HepG2 (cell line): ENCODE data around the gene TEX19. TPM values are rescaled to one million over a fixed set of nuclear protein-coding genes. Genes with fewer than 3 reads are reported as not detected.

Source experiments
- ATAC-seq: fragments of 200-7000 bp; cut with Tn5 transposase; 3 replicates; pipeline ENCODE4 v1.9.1; 2020; ENCODE audit warnings: mild to moderate bottlenecking, moderate library complexity
- BruUV-seq: library from RNA; stranded (reverse); fragments of 400-500 nt; replicated peaks from 2 replicates; lab custom pipeline; 2021; lab: Mats Ljungman, UMichigan
- CTCF ChIA-PET: fragments of 300-600 bp; formaldehyde crosslinking; extraction: SDS; loops from one replicate; lab custom pipeline; 2021; ENCODE audit warnings: low total read pairs, inconsistent platforms, low intra/inter-chr PET ratio; lab: Yijun Ruan, JAX
- POLR2A ChIA-PET: fragments of 350-600 bp; sonication (Branson Sonifier 250); formaldehyde crosslinking; loops from one replicate; lab custom pipeline; 2020; ENCODE audit warnings: antibody characterized with exemption, inconsistent platforms; lab: Yijun Ruan, JAX
- DNase-seq: peaks from one replicate; pipeline ENCODE4 v3.0.0-alpha.2; 2015; ENCODE audit warnings: low spot score
- FAIRE-seq: peaks from 3 replicates; lab custom pipeline; 2011; peaks lifted over from hg19 to GRCh38; lab: Jason Lieb, UNC
- H2AFZ ChIP-seq: one replicate; pipeline ENCODE4 v1.6.1; 2011; ENCODE audit warnings: low read length, inconsistent platforms
- H3K27ac ChIP-seq: fragments of 300-600 bp; 3 replicates; pipeline ENCODE4 v1.8.0; 2011; ENCODE audit warnings: mixed run types, mild to moderate bottlenecking, mixed read lengths, low read length, inconsistent platforms; ENCODE audit not compliant: insufficient read depth; ENCODE audit errors: extremely low read length
- H3K27me3 ChIP-seq, 2 experiments: fragments of 200-600 bp in 1 of 2; 2 replicates in 1 of 2; 3 replicates in 1 of 2; pipeline versions ENCODE4 v1.6.0 to v1.8.0; 2011; ENCODE audit warnings: low read length in 2 of 2, mild to moderate bottlenecking in 2 of 2, moderate library complexity in 2 of 2, inconsistent platforms in 1 of 2; ENCODE audit not compliant: insufficient read depth in 2 of 2, control insufficient read depth in 1 of 2
- H3K36me3 ChIP-seq, 2 experiments: fragments of 200-600 bp in 1 of 2; replicated peaks in 1 of 2; 2 replicates in 1 of 2; 3 replicates in 1 of 2; pipeline versions ENCODE4 v1.5.1 to v1.8.0; 2011; ENCODE audit warnings: low read length in 2 of 2, inconsistent platforms in 1 of 2; ENCODE audit not compliant: insufficient read depth in 2 of 2, control insufficient read depth in 1 of 2
- H3K4me1 ChIP-seq: 2 replicates; pipeline ENCODE4 v1.5.1; 2012; ENCODE audit warnings: low read length, inconsistent platforms; ENCODE audit not compliant: insufficient read depth
- H3K4me2 ChIP-seq: 2 replicates; pipeline ENCODE4 v1.6.0; 2011; ENCODE audit warnings: low read depth, low read length, inconsistent platforms
- H3K4me3 ChIP-seq, 3 experiments: fragments of 200-600 bp in 1 of 3; sonication (generic), shearing (Covaris generic) in 1 of 3; replicated peaks in 1 of 3; 2 replicates each; pipeline ENCODE4 v1.5.1; 2011 to 2016; ENCODE audit warnings: low read length in 3 of 3, inconsistent platforms in 2 of 3, low read depth in 2 of 3, mild to moderate bottlenecking in 2 of 3, control low read depth in 1 of 3, mixed read lengths in 1 of 3; ENCODE audit not compliant: insufficient read depth in 1 of 3
- H3K79me2 ChIP-seq: one replicate; pipeline ENCODE4 v1.6.1; 2011; ENCODE audit warnings: low read length, inconsistent platforms; ENCODE audit not compliant: insufficient read depth
- H3K9ac ChIP-seq: 2 replicates; pipeline ENCODE4 v1.6.0; 2011; ENCODE audit warnings: mild to moderate bottlenecking, low read depth, low read length, inconsistent platforms; ENCODE audit not compliant: insufficient read depth
- H3K9me3 ChIP-seq: 2 replicates; pipeline ENCODE4 v1.5.1; 2012; ENCODE audit warnings: mild to moderate bottlenecking, low read length
- H4K20me1 ChIP-seq: 2 replicates; pipeline ENCODE4 v1.6.0; 2011; ENCODE audit warnings: inconsistent platforms, mild to moderate bottlenecking, low read length, moderate library complexity; ENCODE audit not compliant: insufficient read depth
- CENPX ChIP-seq: sonication (generic); formaldehyde crosslinking; IDR thresholded peaks from 2 replicates; pipeline ENCODE4 v1.9.0; 2021; ENCODE audit warnings: mild to moderate bottlenecking, missing genetic modification reagents, moderate library complexity
- DZIP1 ChIP-seq: sonication (generic); formaldehyde crosslinking; IDR thresholded peaks from 2 replicates; pipeline ENCODE4 v1.5.0; 2020; ENCODE audit warnings: mild to moderate bottlenecking, missing genetic modification reagents
- GMEB2 ChIP-seq: IDR thresholded peaks from 2 replicates; pipeline ENCODE4 v1.6.1; 2016; ENCODE audit warnings: missing biosample characterization, missing genetic modification reagents, low read depth
- KLF13 ChIP-seq: sonication (generic); formaldehyde crosslinking; IDR thresholded peaks from 2 replicates; pipeline ENCODE4 v1.4.0; 2020; ENCODE audit warnings: mild to moderate bottlenecking, missing genetic modification reagents
- NCOR1 ChIP-seq: fragments of 200-600 bp; sonication (generic); IDR thresholded peaks from 2 replicates; pipeline ENCODE4 v1.7.0; 2017; ENCODE audit warnings: antibody characterized with exemption, low read length, borderline replicate concordance
- SALL1 ChIP-seq: sonication (generic); formaldehyde crosslinking; IDR thresholded peaks from 2 replicates; pipeline ENCODE4 v1.8.0; 2022; ENCODE audit warnings: mild to moderate bottlenecking, missing genetic modification reagents
- ZNF652 ChIP-seq: IDR thresholded peaks from 2 replicates; pipeline ENCODE4 v1.6.1; 2016; ENCODE audit warnings: low read depth, borderline replicate concordance
- ZNF670 ChIP-seq: sonication (generic); formaldehyde crosslinking; IDR thresholded peaks from 2 replicates; pipeline ENCODE4 v1.8.0; 2022; ENCODE audit warnings: mild to moderate bottlenecking, missing genetic modification reagents, borderline replicate concordance
- WGBS: methylation state at CpG from one replicate; pipeline ENCODE4 v1.1.6; 2017; ENCODE audit warnings: low lambda C conversion rate; 5-methylcytosine and 5-hydroxymethylcytosine counted together
- in situ Hi-C: cut with HindIII; loops from 2 replicates; pipeline ENCODE4 v1.10.0; 2017; ENCODE audit warnings: low pct_unique_long_range_greater_than_20kb; ENCODE audit not compliant: extremely low pct_ligation_motif_present
- intact Hi-C: fragments of 100-400 bp; cut with micrococcal nuclease; formaldehyde crosslinking; loops from one replicate; pipeline ENCODE4 v1.10.0; 2022; ENCODE audit not compliant: unreplicated experiment
- polyA plus RNA-seq, 8 experiments: library from polyadenylated mRNA; depleted of rRNA in 3 of 8; stranded (reverse) in 7 of 8; unstranded in 1 of 8; fragments of >200 nt; fragmentation: Illumina TruSeq in 4 of 8; extraction: Trizol in 4 of 8; gene quantifications; 2 replicates each; pipeline versions ENCODE4 v1.2.1 to v1.2.3, GENCODE V29; 2011 to 2016; ENCODE audit warnings: low read depth in 4 of 8, missing spikeins in 1 of 8, mixed read lengths in 1 of 8; ENCODE audit not compliant: insufficient read depth in 1 of 8
- total RNA-seq, 5 experiments: library from RNA; depleted of rRNA; stranded (reverse); fragments of >200 nt; fragmentation: Illumina TruSeq; extraction: Trizol; gene quantifications; 2 replicates each; pipeline ENCODE4 v1.2.3, GENCODE V29; 2016; ENCODE audit warnings: low read depth in 1 of 5
- TF ChIP-seq, protein P1 (sequence below): sonication (generic); formaldehyde crosslinking; IDR thresholded peaks from 2 replicates; pipeline ENCODE4 v1.5.0; 2020; ENCODE audit warnings: mild to moderate bottlenecking, missing genetic modification reagents

Gene TEX19
- total and polyA plus RNA-seq, 2 of the 13 experiments (the other 11 are each of a cell fraction or from before 2014, with no cell fraction given), result 1.3 to 6.0 TPM

DNA sequence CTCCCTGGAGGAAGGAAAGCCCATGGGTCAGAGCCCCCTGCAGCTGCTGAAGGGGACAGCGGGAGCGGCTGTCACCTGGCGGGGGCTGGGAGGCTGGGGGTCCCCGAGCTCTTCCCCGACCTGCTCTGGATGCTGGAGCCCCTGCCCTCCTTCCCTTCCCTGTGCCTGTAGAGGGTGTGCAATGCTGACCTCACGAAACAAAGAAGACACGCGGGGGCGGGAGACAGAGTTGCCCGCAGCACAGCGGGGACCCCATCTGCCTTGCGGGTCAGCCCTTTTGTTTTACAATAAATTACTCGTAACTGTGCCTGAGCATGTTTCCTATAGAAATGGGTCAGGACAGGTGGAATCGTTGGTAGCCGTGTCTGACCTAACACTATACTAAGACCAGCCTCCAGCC, 31.8 kb upstream of the TEX19 start (continued):
- TF ChIP-seq, protein P1, sequence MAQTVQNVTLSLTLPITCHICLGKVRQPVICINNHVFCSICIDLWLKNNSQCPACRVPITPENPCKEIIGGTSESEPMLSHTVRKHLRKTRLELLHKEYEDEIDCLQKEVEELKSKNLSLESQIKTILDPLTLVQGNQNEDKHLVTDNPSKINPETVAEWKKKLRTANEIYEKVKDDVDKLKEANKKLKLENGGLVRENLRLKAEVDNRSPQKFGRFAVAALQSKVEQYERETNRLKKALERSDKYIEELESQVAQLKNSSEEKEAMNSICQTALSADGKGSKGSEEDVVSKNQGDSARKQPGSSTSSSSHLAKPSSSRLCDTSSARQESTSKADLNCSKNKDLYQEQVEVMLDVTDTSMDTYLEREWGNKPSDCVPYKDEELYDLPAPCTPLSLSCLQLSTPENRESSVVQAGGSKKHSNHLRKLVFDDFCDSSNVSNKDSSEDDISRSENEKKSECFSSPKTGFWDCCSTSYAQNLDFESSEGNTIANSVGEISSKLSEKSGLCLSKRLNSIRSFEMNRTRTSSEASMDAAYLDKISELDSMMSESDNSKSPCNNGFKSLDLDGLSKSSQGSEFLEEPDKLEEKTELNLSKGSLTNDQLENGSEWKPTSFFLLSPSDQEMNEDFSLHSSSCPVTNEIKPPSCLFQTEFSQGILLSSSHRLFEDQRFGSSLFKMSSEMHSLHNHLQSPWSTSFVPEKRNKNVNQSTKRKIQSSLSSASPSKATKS (CRISPR knock-in tag), result no peak
- TF ChIP-seq CENPX (CRISPR knock-in tag), result no peak
- TF ChIP-seq GMEB2 (CRISPR knock-in tag), result no peak
- no peak for TF ChIP-seq NCOR1
- TF ChIP-seq SALL1, result 0 out of 2 replicates have a peak, but pooled peaks have one; percentile 2

GRCh38 chr17:82327757-82328140, 31.3 kb upstream of the TEX19 start:
- Histone ChIP-seq H3K79me2 (peaks cover 4% of the 10 kb centered on the region), H3K4me3 (peak overlapping the region in 2 of 3 experiments; percentile 33 to 61; a peak in 3 of 6 replicates), H3K4me1 (peaks cover 94% of the 10 kb centered on the region), H3K9ac (peak overlapping the region; percentile 71), H2AFZ (no peak overlapping the region), H3K27ac (peak overlapping the region; percentile 83), H3K4me2 (peak overlapping the region; percentile 81), H3K36me3 (no peaks in the 10 kb centered on the region), H4K20me1 (no peaks in the 10 kb centered on the region), H3K9me3 (no peaks in the 10 kb centered on the region), H3K27me3 (no peaks in the 10 kb centered on the region)
- 78% methylated on average over 16 of the region's 16 CpGs for WGBS
- ChIA-PET CTCF (no interaction called here), POLR2A (interaction anchor here (0.9 to 20.8 kb wide), 10 partner anchors 8 to 122 kb away, joined by 3 to 270 read pairs (median 14); partner anchors contain the start of genes CD7 and CSNK1D)
- DNase-seq (no peak), FAIRE-seq (no peak), ATAC-seq (no peak)
- no TSS peak for BruUV-seq
- in situ Hi-C loops (no loop called here), intact Hi-C loops (no loop called here)
- TF ChIP-seq ZNF670 (CRISPR knock-in tag) (no peak), ZNF652 (CRISPR knock-in tag) (no peak), DZIP1 (0 out of 2 replicates have a peak, but pooled peaks have one; percentile 23), KLF13 (CRISPR knock-in tag) (no peak)
